Measurements from ENCODE around the gene CCSER1. TPM values are rescaled to one million over a fixed set of nuclear protein-coding genes. Genes with fewer than 3 reads are reported as not detected.

CCSER1 gene
- total and polyA plus RNA-seq, 2 experiments from 2014 or later: 2.9 to 3.4 TPM

GRCh38 chr4:90105274-90105673, 21.9 kb upstream of the CCSER1 start:
- no peaks in the 10 kb centered on the region for H3F3A ChIP-seq (replicated peaks; ENCODE audit: low read depth)
- no peak for DNase-seq (ENCODE audit: low spot score)
- no peak for ATAC-seq
- H3K27ac ChIP-seq (ENCODE audit: low read depth): no peak overlapping the region
- Mint-ChIP-seq H3K4me3 (no peak overlapping the region), H3K9me3 (no peaks in the 10 kb centered on the region), H3K36me3 (ENCODE audit: low read depth) (no peaks in the 10 kb centered on the region), H3K27ac (no peak overlapping the region), H3K27me3 (ENCODE audit: insufficient read depth, low read depth, poor library complexity) (no peaks in the 10 kb centered on the region), H3K4me1 (peaks cover 14% of the 10 kb centered on the region; the same call in 2 of the 3 replicates)
- H4K20me1 ChIP-seq (replicated peaks; ENCODE audit: insufficient read depth): no peaks in the 10 kb centered on the region
- no peak overlapping the region for H3K4me2 ChIP-seq
- no peaks in the 10 kb centered on the region for H3K9me2 ChIP-seq (ENCODE audit: insufficient read depth)
- no peak for TF ChIP-seq EZH2phosphoT487 (IDR thresholded peaks at IDR 0.05; ENCODE audit: unreplicated experiment)
- TF ChIP-seq REST (IDR thresholded peaks at IDR 0.05; ENCODE audit: unreplicated experiment): no peak
- no peak for TF ChIP-seq STAT1 (IDR thresholded peaks at IDR 0.05; ENCODE audit: unreplicated experiment)
- TF ChIP-seq JUNB (IDR thresholded peaks at IDR 0.05; ENCODE audit: unreplicated experiment): no peak
- TF ChIP-seq ETS1 (IDR thresholded peaks at IDR 0.05): no peak
- no peak for TF ChIP-seq CTCF (conservative IDR thresholded peaks at IDR 0.05; ENCODE audit: low read depth in 2 of 2)
- TF ChIP-seq ZNF331 (CRISPR knock-in tag; IDR thresholded peaks at IDR 0.05; ENCODE audit: low read depth): no peak
- TF ChIP-seq EZH2 (IDR thresholded peaks at IDR 0.05; ENCODE audit: low read depth, unreplicated experiment): no peak
- no peak for TF ChIP-seq ZNF462 (CRISPR knock-in tag; IDR thresholded peaks at IDR 0.05)
- no peak overlapping the region for H3K4me3 ChIP-seq
- no peak overlapping the region for H2AFZ ChIP-seq
- H3K27me3 ChIP-seq (ENCODE audit: insufficient read depth): no peaks in the 10 kb centered on the region
- H3K4me1 ChIP-seq (ENCODE audit: insufficient read depth): no peaks in the 10 kb centered on the region
- no peaks in the 10 kb centered on the region for H3K79me2 ChIP-seq (replicated peaks; ENCODE audit: insufficient read depth)
- H3K36me3 ChIP-seq (ENCODE audit: insufficient read depth): no peaks in the 10 kb centered on the region
